HepG2 (cell line): Measurements from ENCODE around the gene KIAA1191. TPM values are rescaled to one million over a fixed set of nuclear protein-coding genes. Genes with fewer than 3 reads are reported as not detected.
A peak's percentile ranks its signal among the peaks of the same experiment; 100 is the strongest.

Experiments
- ATF7-NPFF ChIP-seq: sonication (generic); formaldehyde crosslinking; IDR thresholded peaks from 2 replicates; pipeline ENCODE4 v1.8.1; 2023; ENCODE audit warnings: mild to moderate bottlenecking, low read depth, missing genetic modification reagents, moderate library complexity
- GABPB1 ChIP-seq: IDR thresholded peaks from 2 replicates; pipeline ENCODE4 v1.6.1; 2016; ENCODE audit warnings: mild to moderate bottlenecking, missing genetic modification reagents, moderate library complexity, missing compliant biosample characterization
- GTF2F1 ChIP-seq: fragments of 150-350 bp; IDR thresholded peaks from 2 replicates; pipeline ENCODE4 v1.6.1; 2014; ENCODE audit warnings: low read length
- KDM2A ChIP-seq: sonication (generic); formaldehyde crosslinking; IDR thresholded peaks from 2 replicates; pipeline ENCODE4 v1.4.0; 2020; ENCODE audit warnings: low read depth, missing genetic modification reagents, borderline replicate concordance
- KLF11 ChIP-seq: IDR thresholded peaks from 2 replicates; pipeline ENCODE4 v1.6.1; 2016; ENCODE audit warnings: missing compliant biosample characterization
- NCOR1 ChIP-seq: fragments of 200-600 bp; sonication (generic); IDR thresholded peaks from 2 replicates; pipeline ENCODE4 v1.7.0; 2017; ENCODE audit warnings: antibody characterized with exemption, low read length, borderline replicate concordance
- POLR2AphosphoS2 ChIP-seq: IDR thresholded peaks from 2 replicates; pipeline ENCODE4 v1.6.1; 2011; ENCODE audit warnings: low read depth, low read length, improper control_type of control experiment
- RFX5 ChIP-seq: IDR thresholded peaks from 2 replicates; pipeline ENCODE4 v1.6.1; 2011; ENCODE audit warnings: low read depth, low read length, improper control_type of control experiment
- ZNF235 ChIP-seq: sonication (generic); formaldehyde crosslinking; IDR thresholded peaks from 2 replicates; pipeline ENCODE4 v1.8.1; 2023; ENCODE audit warnings: mild to moderate bottlenecking, missing genetic modification reagents, borderline replicate concordance
- ZNF350 ChIP-seq: sonication (generic); formaldehyde crosslinking; IDR thresholded peaks from 2 replicates; pipeline ENCODE4 v1.4.0; 2020; ENCODE audit warnings: mild to moderate bottlenecking, low read depth, missing genetic modification reagents, borderline replicate concordance
- ZSCAN9 ChIP-seq: IDR thresholded peaks from 2 replicates; pipeline ENCODE4 v1.6.1; 2016; ENCODE audit warnings: borderline replicate concordance
- polyA plus RNA-seq, 8 experiments: library from polyadenylated mRNA; depleted of rRNA in 3 of 8; stranded (reverse) in 7 of 8; unstranded in 1 of 8; fragments of >200 nt; fragmentation: Illumina TruSeq in 4 of 8; extraction: Trizol in 4 of 8; gene quantifications; 2 replicates each; pipeline versions ENCODE4 v1.2.1 to v1.2.3, GENCODE V29; 2011 to 2016; ENCODE audit warnings: low read depth in 4 of 8, missing spikeins in 1 of 8, mixed read lengths in 1 of 8; ENCODE audit not compliant: insufficient read depth in 1 of 8
- total RNA-seq, 5 experiments: library from RNA; depleted of rRNA; stranded (reverse); fragments of >200 nt; fragmentation: Illumina TruSeq; extraction: Trizol; gene quantifications; 2 replicates each; pipeline ENCODE4 v1.2.3, GENCODE V29; 2016; ENCODE audit warnings: low read depth in 1 of 5
- TF ChIP-seq, protein P1 (sequence below): sonication (generic); formaldehyde crosslinking; IDR thresholded peaks from 2 replicates; pipeline ENCODE4 v1.5.1; 2020; ENCODE audit warnings: mild to moderate bottlenecking, missing genetic modification reagents
- TF ChIP-seq, protein P2 (sequence below): sonication (generic); formaldehyde crosslinking; IDR thresholded peaks from 2 replicates; pipeline ENCODE4 v1.5.0; 2020; ENCODE audit warnings: missing genetic modification reagents
- TF ChIP-seq, protein P3 (sequence below): sonication (generic); formaldehyde crosslinking; IDR thresholded peaks from 2 replicates; pipeline ENCODE4 v1.8.0; 2022; ENCODE audit warnings: mild to moderate bottlenecking, missing genetic modification reagents; ENCODE audit not compliant: insufficient replicate concordance
- TF ChIP-seq, protein P4 (sequence below): sonication (generic); formaldehyde crosslinking; IDR thresholded peaks from 2 replicates; pipeline ENCODE4 v1.8.0; 2022; ENCODE audit warnings: low read depth, missing genetic modification reagents
- TF ChIP-seq, protein P5 (sequence below): sonication (generic); formaldehyde crosslinking; IDR thresholded peaks from 2 replicates; pipeline ENCODE4 v1.9.0; 2021; ENCODE audit warnings: missing genetic modification reagents, mild to moderate bottlenecking, borderline replicate concordance
- TF ChIP-seq, protein P6 (sequence below): sonication (generic); formaldehyde crosslinking; IDR thresholded peaks from 2 replicates; pipeline ENCODE4 v1.8.0; 2022; ENCODE audit warnings: mild to moderate bottlenecking, missing genetic modification reagents

Gene KIAA1191
- total and polyA plus RNA-seq, 2 of the 13 experiments (the other 11 are each of a cell fraction or from before 2014, with no cell fraction given): 63.6 to 103 TPM

DNA sequence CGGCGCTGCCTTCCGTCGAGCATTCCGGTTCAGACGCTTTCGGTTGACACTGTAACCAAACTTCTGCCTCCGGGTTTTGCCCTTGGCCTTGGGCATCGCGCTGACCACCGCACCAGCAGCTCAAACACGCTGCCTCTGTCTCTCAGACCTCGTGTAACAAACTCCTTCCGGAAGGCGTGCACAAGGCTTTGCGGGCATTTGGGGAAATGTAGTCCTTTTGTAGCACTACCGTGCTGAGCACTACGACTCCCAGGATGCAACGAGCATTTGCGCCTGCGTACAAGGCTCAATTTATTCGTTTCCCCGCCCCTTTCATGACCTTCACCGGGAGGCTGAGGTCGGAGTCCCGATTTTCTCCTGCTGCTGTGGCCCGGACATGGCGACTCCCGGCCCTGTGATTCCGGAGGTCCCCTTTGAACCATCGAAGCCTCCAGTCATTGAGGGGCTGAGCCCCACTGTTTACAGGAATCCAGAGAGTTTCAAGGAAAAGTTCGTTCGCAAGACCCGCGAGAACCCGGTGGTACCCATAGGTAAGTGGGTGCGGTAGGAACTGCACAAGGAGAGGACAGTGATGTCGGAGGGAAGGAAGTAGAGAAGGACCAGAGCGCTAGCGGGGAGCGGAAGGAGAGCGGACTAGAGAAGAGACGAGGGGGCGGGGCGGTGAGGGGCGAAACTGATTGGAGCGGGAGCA lies 27.0 kb upstream of the KIAA1191 start, which contains the start of the genes HIGD2A and NOP16 (continued):
- TF ChIP-seq, protein P1, sequence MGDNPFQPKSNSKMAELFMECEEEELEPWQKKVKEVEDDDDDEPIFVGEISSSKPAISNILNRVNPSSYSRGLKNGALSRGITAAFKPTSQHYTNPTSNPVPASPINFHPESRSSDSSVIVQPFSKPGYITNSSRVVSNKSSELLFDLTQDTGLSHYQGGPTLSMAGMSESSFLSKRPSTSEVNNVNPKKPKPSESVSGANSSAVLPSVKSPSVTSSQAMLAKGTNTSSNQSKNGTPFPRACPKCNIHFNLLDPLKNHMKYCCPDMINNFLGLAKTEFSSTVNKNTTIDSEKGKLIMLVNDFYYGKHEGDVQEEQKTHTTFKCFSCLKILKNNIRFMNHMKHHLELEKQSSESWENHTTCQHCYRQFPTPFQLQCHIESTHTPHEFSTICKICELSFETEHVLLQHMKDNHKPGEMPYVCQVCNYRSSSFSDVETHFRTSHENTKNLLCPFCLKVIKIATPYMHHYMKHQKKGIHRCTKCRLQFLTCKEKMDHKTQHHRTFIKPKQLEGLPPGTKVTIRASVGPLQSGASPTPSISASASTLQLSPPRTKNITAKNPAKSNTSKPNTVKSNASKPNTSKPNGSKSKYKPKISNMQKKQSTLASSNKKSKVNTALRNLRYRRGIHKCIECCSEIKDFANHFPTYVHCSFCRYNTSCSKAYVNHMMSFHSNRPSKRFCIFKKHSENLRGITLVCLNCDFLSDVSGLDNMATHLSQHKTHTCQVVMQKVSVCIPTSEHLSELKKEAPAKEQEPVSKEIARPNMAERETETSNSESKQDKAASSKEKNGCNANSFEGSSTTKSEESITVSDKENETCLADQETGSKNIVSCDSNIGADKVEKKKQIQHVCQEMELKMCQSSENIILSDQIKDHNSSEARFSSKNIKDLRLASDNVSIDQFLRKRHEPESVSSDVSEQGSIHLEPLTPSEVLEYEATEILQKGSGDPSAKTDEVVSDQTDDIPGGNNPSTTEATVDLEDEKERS: peak; percentile 57; the same call in 1 of the 2 replicates
- TF ChIP-seq, protein P2, sequence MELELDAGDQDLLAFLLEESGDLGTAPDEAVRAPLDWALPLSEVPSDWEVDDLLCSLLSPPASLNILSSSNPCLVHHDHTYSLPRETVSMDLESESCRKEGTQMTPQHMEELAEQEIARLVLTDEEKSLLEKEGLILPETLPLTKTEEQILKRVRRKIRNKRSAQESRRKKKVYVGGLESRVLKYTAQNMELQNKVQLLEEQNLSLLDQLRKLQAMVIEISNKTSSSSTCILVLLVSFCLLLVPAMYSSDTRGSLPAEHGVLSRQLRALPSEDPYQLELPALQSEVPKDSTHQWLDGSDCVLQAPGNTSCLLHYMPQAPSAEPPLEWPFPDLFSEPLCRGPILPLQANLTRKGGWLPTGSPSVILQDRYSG (CRISPR knock-in tag): no peak
- TF ChIP-seq ATF7-NPFF (no peak; the same call in none of the 2 replicates), ZNF350 (CRISPR knock-in tag) (peak; percentile 93), GABPB1 (CRISPR knock-in tag) (peak; percentile 92), POLR2AphosphoS2 (no peak), ZNF235 (CRISPR knock-in tag) (no peak), ZSCAN9 (CRISPR knock-in tag) (peak; percentile 63; the same call in 1 of the 2 replicates), NCOR1 (peak; percentile 60; the same call in 1 of the 2 replicates), KDM2A (peak; percentile 90), KLF11 (peak; percentile 82), RFX5 (no peak), GTF2F1 (peak; percentile 70; the same call in 1 of the 2 replicates)
- TF ChIP-seq, protein P3, sequence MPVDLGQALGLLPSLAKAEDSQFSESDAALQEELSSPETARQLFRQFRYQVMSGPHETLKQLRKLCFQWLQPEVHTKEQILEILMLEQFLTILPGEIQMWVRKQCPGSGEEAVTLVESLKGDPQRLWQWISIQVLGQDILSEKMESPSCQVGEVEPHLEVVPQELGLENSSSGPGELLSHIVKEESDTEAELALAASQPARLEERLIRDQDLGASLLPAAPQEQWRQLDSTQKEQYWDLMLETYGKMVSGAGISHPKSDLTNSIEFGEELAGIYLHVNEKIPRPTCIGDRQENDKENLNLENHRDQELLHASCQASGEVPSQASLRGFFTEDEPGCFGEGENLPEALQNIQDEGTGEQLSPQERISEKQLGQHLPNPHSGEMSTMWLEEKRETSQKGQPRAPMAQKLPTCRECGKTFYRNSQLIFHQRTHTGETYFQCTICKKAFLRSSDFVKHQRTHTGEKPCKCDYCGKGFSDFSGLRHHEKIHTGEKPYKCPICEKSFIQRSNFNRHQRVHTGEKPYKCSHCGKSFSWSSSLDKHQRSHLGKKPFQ: peak; percentile 63
- TF ChIP-seq, protein P4, sequence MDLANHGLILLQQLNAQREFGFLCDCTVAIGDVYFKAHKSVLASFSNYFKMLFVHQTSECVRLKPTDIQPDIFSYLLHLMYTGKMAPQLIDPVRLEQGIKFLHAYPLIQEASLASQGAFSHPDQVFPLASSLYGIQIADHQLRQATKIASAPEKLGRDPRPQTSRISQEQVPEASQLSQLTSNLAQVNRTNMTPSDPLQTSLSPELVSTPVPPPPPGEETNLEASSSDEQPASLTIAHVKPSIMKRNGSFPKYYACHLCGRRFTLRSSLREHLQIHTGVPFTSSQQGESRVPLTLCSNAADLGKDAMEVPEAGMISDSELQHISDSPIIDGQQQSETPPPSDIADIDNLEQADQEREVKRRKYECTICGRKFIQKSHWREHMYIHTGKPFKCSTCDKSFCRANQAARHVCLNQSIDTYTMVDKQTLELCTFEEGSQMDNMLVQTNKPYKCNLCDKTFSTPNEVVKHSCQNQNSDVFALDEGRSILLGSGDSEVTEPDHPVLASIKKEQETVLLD: peak; percentile 79
- TF ChIP-seq, protein P5, sequence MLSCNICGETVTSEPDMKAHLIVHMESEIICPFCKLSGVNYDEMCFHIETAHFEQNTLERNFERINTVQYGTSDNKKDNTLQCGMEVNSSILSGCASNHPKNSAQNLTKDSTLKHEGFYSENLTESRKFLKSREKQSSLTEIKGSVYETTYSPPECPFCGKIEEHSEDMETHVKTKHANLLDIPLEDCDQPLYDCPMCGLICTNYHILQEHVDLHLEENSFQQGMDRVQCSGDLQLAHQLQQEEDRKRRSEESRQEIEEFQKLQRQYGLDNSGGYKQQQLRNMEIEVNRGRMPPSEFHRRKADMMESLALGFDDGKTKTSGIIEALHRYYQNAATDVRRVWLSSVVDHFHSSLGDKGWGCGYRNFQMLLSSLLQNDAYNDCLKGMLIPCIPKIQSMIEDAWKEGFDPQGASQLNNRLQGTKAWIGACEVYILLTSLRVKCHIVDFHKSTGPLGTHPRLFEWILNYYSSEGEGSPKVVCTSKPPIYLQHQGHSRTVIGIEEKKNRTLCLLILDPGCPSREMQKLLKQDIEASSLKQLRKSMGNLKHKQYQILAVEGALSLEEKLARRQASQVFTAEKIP: no peak
- TF ChIP-seq, protein P6, sequence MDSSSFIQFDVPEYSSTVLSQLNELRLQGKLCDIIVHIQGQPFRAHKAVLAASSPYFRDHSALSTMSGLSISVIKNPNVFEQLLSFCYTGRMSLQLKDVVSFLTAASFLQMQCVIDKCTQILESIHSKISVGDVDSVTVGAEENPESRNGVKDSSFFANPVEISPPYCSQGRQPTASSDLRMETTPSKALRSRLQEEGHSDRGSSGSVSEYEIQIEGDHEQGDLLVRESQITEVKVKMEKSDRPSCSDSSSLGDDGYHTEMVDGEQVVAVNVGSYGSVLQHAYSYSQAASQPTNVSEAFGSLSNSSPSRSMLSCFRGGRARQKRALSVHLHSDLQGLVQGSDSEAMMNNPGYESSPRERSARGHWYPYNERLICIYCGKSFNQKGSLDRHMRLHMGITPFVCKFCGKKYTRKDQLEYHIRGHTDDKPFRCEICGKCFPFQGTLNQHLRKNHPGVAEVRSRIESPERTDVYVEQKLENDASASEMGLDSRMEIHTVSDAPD (CRISPR knock-in tag): peak; percentile 72; the same call in 1 of the 2 replicates
